Middle frontal gyrus (tissue), 1 donor: Measurements from ENCODE around the gene SDC1.

Source experiments
- DNase-seq: peaks from one replicate; pipeline ENCODE4 v3.0.0-alpha.2; 2015; ENCODE audit warnings: low spot score; ENCODE audit errors: extremely low spot score

The SDC1 gene

DNA sequence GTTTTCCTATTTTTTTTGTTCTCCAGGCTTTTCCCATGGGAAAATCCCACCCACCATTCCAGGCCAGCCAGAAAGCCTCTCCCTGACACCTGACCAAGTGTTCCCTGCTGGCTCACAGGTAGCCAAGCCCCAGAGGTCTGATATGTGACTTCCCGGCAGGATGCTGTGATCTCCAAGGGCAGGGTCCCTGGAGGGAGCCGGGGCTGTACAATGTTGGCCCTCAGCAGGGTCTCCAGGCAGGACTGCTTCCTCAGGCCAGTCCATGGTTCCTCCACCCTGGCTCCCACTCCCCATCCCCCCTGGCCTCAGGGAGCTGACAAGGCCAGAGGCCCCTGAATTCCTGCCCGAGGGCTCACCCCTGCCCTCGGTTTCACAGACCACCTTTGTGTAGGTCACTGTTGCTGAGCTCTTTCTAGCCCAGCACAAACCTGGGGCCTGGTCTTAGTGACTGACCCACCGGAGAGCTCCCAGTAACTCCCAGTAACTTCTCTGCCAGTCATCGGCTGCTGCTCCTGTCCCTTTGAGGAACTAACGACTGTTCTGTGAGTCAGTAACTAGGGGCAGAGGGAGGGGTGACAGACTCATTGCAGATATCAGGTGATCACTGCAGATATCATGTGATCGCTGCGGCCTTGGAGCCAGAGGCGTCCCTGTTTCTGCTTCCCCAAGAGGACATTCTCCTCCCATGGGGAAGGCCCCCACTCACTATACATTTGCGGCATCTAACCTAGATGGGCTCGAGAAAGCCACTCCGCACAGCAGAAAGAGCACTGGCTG, 38.7 kb downstream of the SDC1 start:
- no peak for DNase-seq

DNA sequence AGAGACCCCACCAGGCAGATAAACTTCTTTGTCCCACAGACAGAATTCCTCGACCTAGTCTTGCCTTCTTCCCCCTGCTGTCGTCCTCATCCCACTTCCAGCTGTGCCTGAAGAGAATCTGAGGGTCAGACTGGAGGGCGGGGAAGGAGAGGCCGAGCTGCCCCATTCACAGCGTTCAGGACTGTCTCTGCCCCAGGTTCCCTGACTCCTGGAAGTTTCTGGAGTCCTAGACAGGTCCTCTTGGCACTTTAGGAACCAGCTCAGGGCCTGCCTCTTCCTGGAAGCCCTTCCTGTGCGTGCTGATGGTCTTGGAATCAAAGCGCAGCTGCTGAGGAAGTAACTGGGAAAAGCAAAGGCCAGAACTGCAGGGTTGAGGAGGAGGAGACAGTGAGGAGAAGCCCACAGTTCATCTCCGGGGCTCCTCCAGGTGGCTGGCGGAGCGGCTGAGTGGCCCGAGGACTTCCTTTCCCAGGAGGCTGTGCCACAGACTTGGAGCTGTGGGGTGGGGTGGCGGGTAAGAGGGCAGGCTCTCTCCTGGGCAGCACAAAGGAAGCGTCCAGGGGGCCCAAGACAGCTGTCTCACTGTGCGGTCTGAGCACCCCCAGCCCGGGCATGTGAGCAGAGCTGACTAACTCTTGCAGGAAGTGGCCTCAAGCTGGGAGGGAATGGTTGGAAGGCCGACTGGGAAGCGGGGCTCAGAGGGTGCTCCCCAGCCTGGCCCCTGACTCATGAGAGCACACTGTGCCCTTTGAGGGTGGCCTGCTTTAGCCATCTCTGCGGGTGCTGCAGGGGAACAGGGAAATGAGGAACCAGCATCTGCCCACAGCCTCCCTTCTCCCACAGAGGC, 39.5 kb downstream of the SDC1 start:
- DNase-seq, result no peak

DNA sequence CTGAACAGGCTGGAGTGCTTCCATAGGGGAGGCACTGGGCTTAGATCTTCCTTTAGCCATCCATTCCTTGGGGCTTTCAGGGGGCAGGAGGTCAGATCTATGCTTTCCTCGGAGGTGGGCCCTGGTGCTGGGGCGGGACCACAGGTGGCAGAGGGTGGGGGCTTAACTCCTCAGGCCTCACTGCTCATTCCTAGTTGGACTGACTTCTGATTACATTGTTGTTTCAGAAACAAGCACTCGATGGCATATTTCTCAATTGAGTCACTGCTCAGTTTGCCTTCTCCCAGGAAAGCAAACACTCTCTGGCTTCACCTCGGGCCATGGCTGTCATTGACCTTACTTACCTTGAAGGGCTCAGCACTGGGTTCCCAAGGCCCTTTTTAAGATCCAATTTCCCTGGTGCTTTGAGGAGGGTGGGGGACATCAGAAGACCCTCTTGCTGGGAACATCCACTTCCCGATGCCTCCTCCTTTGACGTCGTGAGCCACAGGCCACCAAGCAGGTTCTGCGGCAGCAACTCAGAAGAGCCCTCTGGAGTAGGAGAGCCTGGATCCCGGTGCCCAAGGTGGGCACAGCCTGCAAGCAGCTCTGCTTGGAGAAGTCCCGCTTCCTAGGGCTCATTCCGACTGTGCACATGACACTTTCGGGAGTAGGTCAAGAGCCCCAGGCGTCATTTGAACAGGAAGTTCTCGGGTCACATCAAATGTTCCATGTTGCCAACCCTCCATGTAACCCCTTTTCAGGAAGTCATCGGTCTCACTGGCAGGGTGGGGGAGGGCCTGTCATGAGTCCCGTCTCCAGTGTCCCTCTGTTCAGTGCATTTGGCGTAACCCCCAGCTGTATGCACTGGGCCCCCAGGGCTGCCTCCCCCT, 40.6 kb downstream of the SDC1 start:
- DNase-seq, result no peak

DNA sequence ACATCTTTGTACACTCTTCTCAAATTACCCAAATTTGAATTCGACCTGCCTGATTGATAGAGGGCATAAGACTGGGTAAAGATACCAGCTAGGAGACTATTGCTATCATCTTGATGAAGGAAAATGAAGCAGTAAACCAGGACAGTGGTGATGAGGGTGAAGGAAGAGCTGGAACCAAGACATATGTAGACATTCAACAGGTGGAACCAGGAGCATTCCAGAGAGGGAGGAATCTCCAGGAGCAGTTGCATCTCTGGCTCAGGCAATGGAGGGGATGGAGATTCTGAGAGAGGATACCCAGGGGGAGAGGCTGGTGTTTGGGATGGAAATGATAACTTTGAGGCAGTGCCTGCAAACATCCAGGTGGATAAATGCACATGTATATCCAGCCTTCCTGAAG, 41.6 kb downstream of the SDC1 start:
- no peak for DNase-seq

DNA sequence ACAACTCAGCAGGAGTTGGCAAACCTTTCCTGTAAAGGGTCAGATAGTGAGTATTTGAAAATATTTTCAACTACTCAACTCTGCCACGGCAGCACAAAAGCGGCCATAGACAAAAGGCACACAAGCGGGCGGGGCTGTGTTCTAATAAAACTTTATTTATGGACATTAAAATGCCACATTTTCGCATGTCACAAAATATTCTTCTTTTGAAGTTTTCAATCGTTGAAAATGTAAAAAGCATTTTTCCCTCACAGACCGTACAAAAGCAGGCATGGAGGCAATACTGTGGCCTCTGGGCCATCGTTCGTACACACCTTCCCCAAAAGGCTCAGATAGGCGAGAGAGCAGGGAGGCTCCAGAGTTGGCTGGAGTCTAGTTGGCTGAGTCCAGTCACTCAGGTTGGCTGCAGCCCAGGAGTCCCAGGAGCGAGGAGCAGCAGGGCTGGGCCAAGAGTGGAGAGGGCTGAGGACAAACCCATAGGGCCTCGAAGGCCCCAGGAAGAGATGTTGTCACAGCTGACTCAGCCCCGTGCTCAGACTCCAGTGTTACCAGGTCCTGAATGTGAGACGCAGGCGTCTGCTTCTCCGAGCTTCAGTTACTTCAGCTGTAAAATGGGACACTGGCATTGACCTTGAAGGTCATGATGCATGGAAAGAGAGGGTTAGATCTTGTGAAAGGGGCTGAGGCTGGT, 42.5 kb downstream of the SDC1 start:
- DNase-seq, result no peak

DNA sequence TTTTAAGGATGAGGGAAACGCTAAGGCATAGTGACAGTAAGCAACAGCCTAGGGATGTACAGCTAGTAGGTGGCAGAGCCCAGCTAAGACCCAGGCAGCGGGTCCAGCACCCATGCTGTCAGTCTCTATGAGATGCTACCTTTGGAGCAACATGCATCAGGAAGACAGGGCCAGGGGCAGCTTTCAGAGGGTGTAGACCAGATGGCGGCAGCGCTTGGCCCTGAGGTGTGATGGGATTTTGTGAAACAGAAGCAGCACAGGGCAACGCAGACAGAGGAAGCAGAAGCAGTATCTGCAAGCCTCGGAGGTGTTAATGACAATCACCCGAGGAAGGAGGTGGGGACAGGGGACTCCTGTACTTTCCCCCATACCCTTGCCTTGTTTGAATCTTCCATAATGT, 43.2 kb downstream of the SDC1 start:
- DNase-seq, result no peak

DNA sequence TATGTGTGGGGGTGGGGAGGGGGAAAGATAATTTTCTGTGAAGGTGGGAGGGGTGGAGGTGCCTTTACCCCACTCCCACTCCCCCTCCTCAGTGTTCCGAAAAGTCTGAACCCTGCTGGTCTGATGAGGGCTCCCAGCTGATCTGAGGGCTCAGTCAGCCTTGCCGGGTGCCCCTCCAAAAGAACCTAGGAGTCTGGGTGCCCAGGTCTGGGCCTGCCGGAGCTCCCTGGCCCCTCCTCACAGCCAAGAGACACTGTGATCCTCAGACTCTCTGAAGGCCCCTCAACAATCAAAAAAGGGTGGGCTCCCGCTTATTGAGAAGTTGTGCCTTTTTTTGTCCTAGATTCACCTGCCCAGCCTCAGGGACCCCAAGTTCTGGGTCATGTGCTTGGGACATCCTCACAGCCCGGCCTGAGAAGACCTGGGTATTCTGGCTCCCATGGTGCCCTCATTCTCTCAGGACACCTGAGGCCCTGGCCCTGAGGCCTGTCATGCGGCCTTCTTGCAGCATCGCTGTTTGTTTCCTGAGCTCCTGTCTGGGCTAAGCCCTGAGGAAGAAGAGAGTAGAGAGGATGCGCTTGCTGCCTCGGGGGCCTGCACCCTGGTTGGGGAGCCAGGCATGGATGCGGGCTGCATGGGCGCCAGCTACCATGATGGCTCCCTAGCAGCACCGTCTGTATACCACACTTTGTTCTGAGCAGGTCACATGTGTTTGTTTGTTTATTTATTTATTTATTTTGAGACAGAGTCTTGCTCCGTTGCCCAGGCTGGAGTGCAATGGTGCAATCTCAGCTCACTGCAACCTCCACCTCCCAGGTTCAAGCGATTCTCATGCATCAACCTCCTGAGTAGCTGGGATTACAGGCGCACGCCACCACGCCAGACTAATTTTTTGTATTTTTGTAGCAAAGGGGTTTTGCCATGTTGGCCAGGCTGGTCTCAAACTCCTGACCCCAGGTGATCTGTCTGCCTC, 44.0 kb downstream of the SDC1 start:
- DNase-seq, result no peak

DNA sequence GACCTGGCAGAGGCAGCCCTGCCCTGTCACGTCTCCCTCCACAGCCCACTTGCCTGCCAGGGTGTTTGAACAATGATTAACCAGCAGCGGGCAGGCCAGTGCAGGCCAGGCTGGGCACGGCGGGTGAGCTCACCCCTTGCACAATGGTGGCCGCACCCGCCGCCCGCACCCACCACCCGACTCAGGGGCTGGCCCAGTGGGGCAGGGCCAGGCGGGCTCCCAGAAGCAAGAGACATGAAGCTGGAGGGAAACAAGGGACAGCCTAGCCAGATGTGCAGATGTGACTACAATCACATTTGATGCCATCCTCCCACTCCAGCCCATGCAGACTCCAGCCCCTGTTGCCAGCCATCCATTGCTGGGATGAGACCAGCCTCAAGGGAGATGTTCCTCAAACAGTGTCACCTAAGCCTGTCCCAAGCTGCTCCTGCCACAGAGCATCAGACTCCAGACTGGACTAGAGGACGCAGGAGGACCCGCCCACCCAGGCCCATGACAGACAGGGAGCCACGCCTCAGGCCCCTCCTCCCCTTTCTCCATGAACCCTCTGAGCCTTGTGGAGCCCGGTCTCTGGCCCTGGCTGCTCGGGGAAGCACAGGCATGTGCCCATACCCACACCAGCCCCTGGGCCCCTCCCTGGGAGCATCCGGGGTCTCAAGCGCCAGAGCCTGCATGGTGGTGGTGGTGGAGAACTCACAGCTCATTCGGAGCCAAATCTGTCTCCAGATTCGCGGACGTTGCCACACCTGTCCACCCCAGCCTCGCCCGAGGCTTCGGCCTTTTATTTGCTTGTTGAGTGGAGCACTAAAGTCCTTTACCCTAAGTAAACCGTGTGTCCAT, 45.0 kb downstream of the SDC1 start:
- no peak for DNase-seq

DNA sequence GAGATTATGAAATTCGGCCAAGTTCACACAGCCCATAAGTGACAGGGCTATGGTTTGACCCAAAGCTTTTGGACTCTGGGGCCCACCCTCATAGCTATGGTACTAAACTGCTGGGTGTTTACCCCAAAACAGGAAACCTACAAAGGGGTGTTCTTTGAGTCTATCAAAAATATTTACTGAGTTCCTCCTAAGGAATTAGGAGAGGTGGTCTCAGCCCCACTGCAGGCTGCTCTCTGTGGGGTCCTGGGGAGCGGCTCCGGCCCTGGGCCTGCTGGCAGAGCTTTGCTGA, 45.5 kb downstream of the SDC1 start:
- no peak for DNase-seq

DNA sequence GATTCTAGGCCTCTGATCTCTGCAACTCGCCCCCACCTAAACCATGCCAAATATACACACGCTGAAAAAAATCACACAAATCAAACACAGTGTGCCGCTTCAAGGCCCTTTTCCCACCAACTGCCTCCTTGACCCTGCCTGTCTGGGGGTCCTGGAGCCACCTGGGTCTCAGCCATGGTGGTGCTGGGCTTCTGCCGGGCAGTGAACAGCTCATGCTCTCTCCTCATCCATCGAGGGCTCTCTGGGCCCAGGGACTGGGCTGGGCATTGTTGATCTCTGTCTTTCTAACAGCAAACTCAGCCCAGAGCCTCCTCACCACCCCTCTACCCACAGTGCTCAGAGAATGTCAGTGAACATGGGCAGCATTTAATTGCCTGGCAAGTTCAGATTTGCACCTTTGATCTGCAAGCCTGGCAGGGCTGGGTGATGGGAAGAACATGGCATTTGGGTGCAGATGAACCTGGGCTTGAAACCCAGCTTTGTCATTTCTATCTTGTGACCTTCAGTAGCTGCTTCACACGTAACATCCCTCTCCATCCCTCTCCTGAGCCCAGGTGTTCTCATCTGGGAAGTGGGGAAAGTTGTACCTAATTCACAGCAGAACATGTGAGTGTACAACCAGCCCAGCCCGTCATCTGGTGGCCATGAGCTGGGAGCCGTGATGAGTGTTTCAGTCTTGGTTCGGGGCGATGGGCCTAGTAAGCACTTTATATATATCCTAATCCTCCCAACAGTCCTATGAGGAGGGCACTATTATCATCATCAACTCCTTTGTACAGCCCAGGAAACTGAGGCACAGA, 46.1 kb downstream of the SDC1 start:
- DNase-seq, result no peak

DNA sequence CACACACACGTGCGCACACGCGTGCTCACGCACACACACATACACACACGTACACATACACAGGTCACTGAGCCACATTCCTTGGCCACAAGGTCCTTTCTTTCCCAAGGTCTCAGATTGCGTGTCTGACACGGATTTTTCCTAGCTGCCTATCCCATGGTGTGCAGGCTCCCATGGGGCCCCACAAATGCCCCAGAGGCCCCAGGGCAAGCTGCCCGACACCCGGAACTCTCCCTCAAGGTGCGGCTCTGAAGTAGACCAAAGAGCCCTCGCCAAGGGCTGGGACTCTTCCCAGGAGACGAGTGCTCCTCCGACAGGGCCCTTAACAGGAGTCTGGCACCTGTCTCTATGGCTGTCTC, 46.7 kb downstream of the SDC1 start:
- DNase-seq, result no peak

DNA sequence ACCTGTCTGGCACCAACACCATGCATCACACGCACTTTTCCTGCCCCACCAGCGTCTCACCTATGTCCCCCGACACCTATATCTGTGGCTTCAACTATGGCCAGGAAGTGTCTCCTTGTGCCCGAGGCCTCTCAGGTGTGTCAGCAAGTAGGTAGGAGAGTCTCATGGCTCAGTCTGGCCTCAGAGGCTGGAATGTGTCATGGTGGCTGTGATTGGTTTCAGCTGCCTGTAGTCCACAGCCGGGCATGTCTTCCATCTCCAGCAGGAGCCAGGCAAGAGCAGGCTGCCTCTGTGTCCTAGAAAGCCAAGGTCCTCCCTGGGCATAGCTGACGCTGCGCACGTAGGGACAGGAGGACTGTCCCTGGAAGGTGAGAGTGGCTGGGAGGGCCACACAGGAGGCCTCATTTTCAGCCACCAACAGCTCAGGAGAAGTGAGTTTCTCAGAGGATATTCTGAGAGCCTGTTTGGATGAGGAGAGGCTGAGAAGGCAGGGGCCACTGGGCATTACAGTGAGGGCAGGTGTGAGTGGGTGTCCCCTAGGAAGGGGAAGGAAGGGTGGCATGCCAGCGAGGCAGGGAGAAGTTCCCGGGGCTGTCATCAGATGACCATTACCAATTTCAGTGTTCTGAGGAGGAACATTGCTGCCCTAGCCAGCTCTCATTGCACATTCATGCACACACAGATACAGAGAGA, 47.2 kb downstream of the SDC1 start:
- no peak for DNase-seq

DNA sequence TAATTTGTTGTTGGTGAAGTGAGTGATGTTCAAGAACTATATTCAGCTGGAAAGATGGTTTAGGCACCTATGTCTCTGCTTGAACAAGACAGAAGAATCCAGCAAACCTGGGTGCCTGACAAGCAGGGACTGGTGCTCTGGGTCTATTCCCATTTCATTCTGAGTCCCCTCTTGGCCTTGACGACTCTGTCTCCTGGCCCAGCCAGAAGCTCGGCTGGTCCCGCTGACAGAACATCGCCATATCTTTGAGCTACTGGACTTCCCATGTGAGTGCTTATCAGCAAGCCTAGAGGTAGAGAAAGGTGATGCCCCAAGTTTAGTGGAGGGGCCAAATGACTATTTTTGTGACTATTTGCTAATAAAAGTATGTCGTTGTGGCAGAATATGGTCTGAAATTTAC, 48.2 kb downstream of the SDC1 start:
- DNase-seq, result no peak

DNA sequence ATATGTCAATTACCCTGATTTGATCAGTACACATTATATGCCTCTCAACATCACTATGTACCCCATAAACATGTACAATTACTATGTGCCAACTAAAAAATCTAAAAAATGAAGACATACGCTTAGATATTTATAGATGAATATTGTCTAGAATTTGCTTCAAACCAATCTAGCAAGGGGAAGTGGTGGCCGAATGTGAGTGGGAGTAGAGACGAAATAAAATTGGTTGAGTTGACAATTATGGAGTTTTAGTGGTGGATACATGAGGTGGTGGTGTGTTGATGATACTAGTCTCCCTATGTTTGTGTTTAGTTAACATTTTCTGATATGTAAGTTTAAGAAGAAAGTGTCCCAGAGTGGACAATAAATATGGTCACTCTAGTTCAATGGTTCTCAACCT, 49.0 kb downstream of the SDC1 start:
- DNase-seq, result no peak

DNA sequence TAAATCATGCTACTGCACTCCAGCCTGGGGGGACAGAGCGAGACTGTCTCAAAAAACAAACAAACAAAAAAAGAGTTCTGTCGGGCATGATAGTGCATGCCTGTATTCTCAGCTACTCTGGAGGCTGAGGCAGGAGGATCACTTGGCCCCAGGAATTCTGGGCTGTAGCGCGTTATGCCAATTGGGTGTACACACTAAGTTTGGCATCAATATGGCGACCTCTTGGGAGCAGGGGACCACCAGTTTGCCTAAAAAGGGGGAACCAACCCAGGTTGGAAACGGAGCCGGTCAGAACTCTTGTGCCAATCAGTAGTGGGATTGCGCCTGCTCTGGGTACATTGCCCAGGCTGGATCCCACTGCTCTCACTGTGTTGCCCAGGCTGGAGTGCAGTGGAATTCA, 49.7 kb downstream of the SDC1 start:
- DNase-seq, result no peak

DNA sequence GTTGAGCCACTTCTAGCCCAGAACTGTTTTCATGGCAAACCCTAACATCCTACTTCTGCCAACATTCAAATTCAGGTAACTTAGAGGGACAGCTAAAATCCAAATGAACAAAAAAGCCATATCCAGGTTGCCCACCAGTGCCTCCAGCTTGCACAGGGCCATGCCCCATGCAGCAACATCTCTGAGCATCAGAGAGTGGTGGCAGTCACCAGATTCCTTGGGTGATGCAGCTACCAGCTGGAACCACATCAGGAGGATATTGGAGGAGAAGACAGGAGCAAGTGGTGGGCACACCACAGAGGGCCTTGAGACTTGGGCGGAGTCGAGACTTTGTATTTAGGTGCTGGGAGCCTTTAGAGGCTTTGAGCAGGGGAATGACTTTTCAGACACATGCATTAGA, 50.5 kb downstream of the SDC1 start:
- DNase-seq, result no peak

DNA sequence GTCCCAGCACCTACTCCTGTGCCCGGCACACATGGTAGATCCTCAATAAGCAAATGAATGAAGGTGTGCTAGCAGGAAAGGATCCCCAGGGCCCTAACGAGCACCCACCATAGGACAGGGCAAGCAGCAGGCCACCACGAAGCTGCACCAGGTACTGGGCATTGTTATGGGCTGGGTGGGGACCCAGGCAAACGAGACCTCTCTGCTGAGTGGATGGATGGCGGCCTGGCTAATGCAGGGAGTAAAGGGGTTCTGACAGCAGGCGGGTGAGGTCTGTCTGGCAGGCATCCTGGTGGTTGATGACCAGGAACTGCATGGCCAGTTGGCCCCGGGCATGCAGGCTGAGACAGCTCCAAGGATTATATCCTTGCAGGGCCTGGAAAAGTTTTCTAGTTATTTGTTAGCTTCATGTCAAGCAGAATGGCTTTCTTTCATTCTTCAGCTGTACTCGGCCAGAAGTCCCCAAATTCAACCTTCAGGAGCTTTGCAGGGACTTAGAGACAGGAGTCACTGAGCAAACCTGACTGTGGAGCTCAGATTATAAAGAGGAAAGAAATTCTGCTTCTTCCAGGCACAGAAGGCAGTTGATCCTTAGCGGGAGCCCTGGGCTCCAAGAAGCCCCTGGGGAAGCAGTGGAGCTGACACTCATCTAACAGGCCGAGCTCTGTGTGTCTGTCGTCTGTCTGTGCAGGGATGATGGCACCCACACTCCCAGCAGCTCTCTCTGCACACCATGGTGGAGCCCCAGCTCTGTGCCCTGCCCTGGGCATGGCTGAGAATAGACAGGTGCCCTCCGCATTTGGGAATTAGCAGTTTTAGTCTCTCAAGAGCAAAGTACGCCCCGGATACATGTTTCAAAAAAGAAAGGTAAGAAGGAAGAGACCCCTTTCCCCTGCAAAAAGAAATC, 51.2 kb downstream of the SDC1 start:
- no peak for DNase-seq
